PC-9 (cell line): Measurements from ENCODE around the gene CLDN6. TPM values are rescaled to one million over a fixed set of nuclear protein-coding genes. Genes with fewer than 3 reads are reported as not detected.
A peak's percentile ranks its signal among the peaks of the same experiment; 100 is the strongest.

ENCODE experiments used
- BruUV-seq: library from RNA; stranded (reverse); fragments of 400-500 nt; replicated peaks from 2 replicates; lab custom pipeline; 2021; lab: Mats Ljungman, UMichigan
- CTCF ChIA-PET: fragments of 300-600 bp; sonication (Branson Sonifier 250); formaldehyde crosslinking; loops from one replicate; lab custom pipeline; 2022; ENCODE audit warnings: antibody characterized with exemption; lab: Charles Lee
- POLR2A ChIA-PET: fragments of 300-600 bp; sonication (Branson Sonifier 250); formaldehyde crosslinking; loops from one replicate; lab custom pipeline; 2022; ENCODE audit warnings: antibody characterized with exemption; ENCODE audit not compliant: unreplicated experiment; lab: Charles Lee
- DNase-seq, 2 experiments: peaks; one replicate each; pipeline versions ENCODE4 v3.0.0 to v3.0.0-alpha.2; 2015 to 2022; ENCODE audit warnings: mixed read lengths in 1 of 2
- H2AFZ ChIP-seq: fragments of 200-600 bp; sonication (generic); 2 replicates; pipeline ENCODE4 v1.8.1; 2017; ENCODE audit warnings: antibody characterized with exemption
- H3F3A ChIP-seq: fragments of 200-600 bp; sonication (generic); 2 replicates; pipeline ENCODE4 v1.8.1; 2017; ENCODE audit warnings: antibody characterized with exemption, mild to moderate bottlenecking, low read depth; ENCODE audit not compliant: insufficient read depth
- H3K27ac ChIP-seq: fragments of 200-600 bp; sonication (generic); 2 replicates; pipeline ENCODE4 v1.6.1; 2016; ENCODE audit warnings: mixed run types
- H3K27me3 ChIP-seq: fragments of 200-600 bp; sonication (generic); 2 replicates; pipeline ENCODE4 v1.6.1; 2016; ENCODE audit warnings: low read depth, mixed run types; ENCODE audit not compliant: insufficient read depth
- H3K36me3 ChIP-seq: fragments of 200-600 bp; sonication (generic); 2 replicates; pipeline ENCODE4 v1.6.1; 2016; ENCODE audit warnings: low read depth, mixed run types
- H3K4me1 ChIP-seq: fragments of 200-600 bp; sonication (generic); replicated peaks from 2 replicates; pipeline ENCODE4 v1.6.1; 2016; ENCODE audit warnings: mixed run types; ENCODE audit not compliant: insufficient read depth
- H3K4me2 ChIP-seq: fragments of 200-600 bp; sonication (generic); 2 replicates; pipeline ENCODE4 v1.6.1; 2017; ENCODE audit warnings: mixed run types
- H3K4me3 ChIP-seq: fragments of 200-600 bp; sonication (generic); 2 replicates; pipeline ENCODE4 v1.6.1; 2016; ENCODE audit warnings: mixed run types
- H3K79me2 ChIP-seq: fragments of 200-600 bp; sonication (generic); 2 replicates; pipeline ENCODE4 v1.6.1; 2017; ENCODE audit warnings: low read depth, mixed run types
- H3K9me2 ChIP-seq: fragments of 200-600 bp; sonication (generic); 2 replicates; pipeline ENCODE4 v1.8.1; 2017; ENCODE audit warnings: mild to moderate bottlenecking; ENCODE audit not compliant: insufficient read depth
- H3K9me3 ChIP-seq: fragments of 200-600 bp; sonication (generic); 2 replicates; pipeline ENCODE4 v1.8.1; 2016; ENCODE audit warnings: low read depth; ENCODE audit not compliant: insufficient read depth
- H4K20me1 ChIP-seq: fragments of 200-600 bp; sonication (generic); 2 replicates; pipeline ENCODE4 v1.8.1; 2017; ENCODE audit not compliant: insufficient read depth
- CTCF ChIP-seq: fragments of 200-600 bp; sonication (generic); conservative IDR thresholded peaks from 2 replicates; pipeline ENCODE4 v1.6.1; 2017; ENCODE audit warnings: mixed run types, antibody characterized with exemption, mild to moderate bottlenecking, moderate library complexity
- EZH2 ChIP-seq: fragments of 200-600 bp; sonication (generic); IDR thresholded peaks from 2 replicates; pipeline ENCODE4 v1.8.0; 2017; ENCODE audit warnings: antibody characterized with exemption, low read depth
- intact Hi-C: fragments of 100-400 bp; cut with micrococcal nuclease; formaldehyde crosslinking; loops from one replicate; pipeline ENCODE4 v1.10.0; 2022; ENCODE audit not compliant: unreplicated experiment
- total RNA-seq: library from RNA; stranded (reverse); gene quantifications from 2 replicates; pipeline ENCODE4 v1.2.3, GENCODE V29; 2021

The CLDN6 gene
- total RNA-seq, 1 experiment from 2014 or later = 0.26 TPM

GRCh38 chr16:3023415-3023668, 5.4 kb upstream of the CLDN6 start:
- peak; percentile 86 to 89 for DNase-seq
- intact Hi-C loops = loop anchor here (1.0 to 2.0 kb wide), 2 partner anchors 43 to 53 kb away; partner anchors contain the start of gene PKMYT1
- Histone ChIP-seq H2AFZ (no peak overlapping the region), H3K4me2 (peak overlapping the region; percentile 100), H3K36me3 (peaks cover 11% of the 10 kb centered on the region), H3K9me2 (no peaks in the 10 kb centered on the region), H3K4me3 (peak overlapping the region; percentile 76), H4K20me1 (peaks cover 10% of the 10 kb centered on the region), H3K27me3 (no peaks in the 10 kb centered on the region), H3K79me2 (peaks cover 28% of the 10 kb centered on the region), H3K27ac (peak overlapping the region; percentile 97), H3K4me1 (peaks cover 13% of the 10 kb centered on the region), H3K9me3 (no peaks in the 10 kb centered on the region), H3F3A (peaks cover 51% of the 10 kb centered on the region)
- CTCF ChIA-PET = interaction anchor here (0.6 to 1.8 kb wide), 3 partner anchors 16 to 34 kb away, joined by 3 to 8 read pairs (median 4); no protein-coding TSS in a partner anchor
- no peak for TF ChIP-seq CTCF
- TF ChIP-seq EZH2 = no peak
- POLR2A ChIA-PET = interaction anchor here (0.6 to 5.1 kb wide), 13 partner anchors 8 to 1441 kb away, joined by 3 to 87 read pairs (median 5); partner anchors contain the start of genes CLDN9 and ZNF213
- no TSS peak for BruUV-seq

GRCh38 chr16:3022684-3023414, 4.9 kb upstream of the CLDN6 start:
- CTCF ChIA-PET = interaction anchor here (0.6 to 1.8 kb wide), 3 partner anchors 16 to 34 kb away, joined by 3 to 8 read pairs (median 4); no protein-coding TSS in a partner anchor
- POLR2A ChIA-PET = interaction anchor here (0.6 to 5.1 kb wide), 13 partner anchors 8 to 1442 kb away, joined by 3 to 87 read pairs (median 6); partner anchors contain the start of genes CLDN9, KREMEN2 and ZSCAN10
- BruUV-seq = TSS peak; percentile 44
- Histone ChIP-seq H3K4me3 (peak overlapping the region; percentile 76), H3K27me3 (no peaks in the 10 kb centered on the region), H2AFZ (no peak overlapping the region), H3K9me3 (no peaks in the 10 kb centered on the region), H3F3A (peaks cover 50% of the 10 kb centered on the region), H3K79me2 (peaks cover 28% of the 10 kb centered on the region), H3K4me1 (peaks cover 11% of the 10 kb centered on the region), H3K27ac (peak overlapping the region; percentile 97), H4K20me1 (peaks cover 10% of the 10 kb centered on the region), H3K4me2 (peak overlapping the region; percentile 100), H3K36me3 (peaks cover 11% of the 10 kb centered on the region), H3K9me2 (no peaks in the 10 kb centered on the region)
- DNase-seq = no peak
- intact Hi-C loops = loop anchor here (1.0 to 2.0 kb wide), 2 partner anchors 42 to 53 kb away; partner anchors contain the start of gene PKMYT1
- TF ChIP-seq CTCF = no peak
- no peak for TF ChIP-seq EZH2

- Histone ChIP-seq H3K27me3 (no peaks in the 10 kb centered on the region), H3K27ac (peak overlapping the region; percentile 97), H3K9me3 (no peaks in the 10 kb centered on the region), H3K79me2 (peaks cover 28% of the 10 kb centered on the region), H3K9me2 (no peaks in the 10 kb centered on the region), H3K4me2 (peak overlapping the region; percentile 100), H2AFZ (no peak overlapping the region), H3K4me1 (peaks cover 8% of the 10 kb centered on the region), H4K20me1 (peaks cover 10% of the 10 kb centered on the region), H3F3A (peaks cover 44% of the 10 kb centered on the region), H3K4me3 (peak overlapping the region; percentile 76), H3K36me3 (peaks cover 11% of the 10 kb centered on the region)
- ChIA-PET CTCF (interaction anchor here (0.6 kb wide), 1 partner anchor 12 kb away, joined by 3 read pairs; no protein-coding TSS in a partner anchor), POLR2A (interaction anchor here (0.6 to 5.1 kb wide), 9 partner anchors 9 to 1549 kb away, joined by 3 to 87 read pairs (median 9); partner anchors contain the start of genes CLDN9, KREMEN2, ZNF213 and ZSCAN10)
- peak; percentile 89 to 95 for DNase-seq
- intact Hi-C loops = loop anchor here (2.0 kb wide), 1 partner anchor 41 kb away; the partner anchor contains the start of gene PKMYT1
- BruUV-seq = no TSS peak
- TF ChIP-seq EZH2 = no peak
- TF ChIP-seq CTCF = no peak
Measured at GRCh38 chr16:3022208-3022683, 4.3 kb upstream of the CLDN6 start.
